Stimulated activated CD8-positive, alpha-beta memory T cell treated with anti-CD3 and anti-CD28 coated beads, Interleukin-7, amount 100 ng/mL, for 4 hours (primary cell): ENCODE results near the gene ISY1.

Source experiments
- DNase-seq, 2 donors: peaks; one replicate each; pipeline ENCODE4 v3.0.0-alpha.2; 2020; ENCODE audit warnings: low read depth in 2 of 2

The ISY1 gene

DNA sequence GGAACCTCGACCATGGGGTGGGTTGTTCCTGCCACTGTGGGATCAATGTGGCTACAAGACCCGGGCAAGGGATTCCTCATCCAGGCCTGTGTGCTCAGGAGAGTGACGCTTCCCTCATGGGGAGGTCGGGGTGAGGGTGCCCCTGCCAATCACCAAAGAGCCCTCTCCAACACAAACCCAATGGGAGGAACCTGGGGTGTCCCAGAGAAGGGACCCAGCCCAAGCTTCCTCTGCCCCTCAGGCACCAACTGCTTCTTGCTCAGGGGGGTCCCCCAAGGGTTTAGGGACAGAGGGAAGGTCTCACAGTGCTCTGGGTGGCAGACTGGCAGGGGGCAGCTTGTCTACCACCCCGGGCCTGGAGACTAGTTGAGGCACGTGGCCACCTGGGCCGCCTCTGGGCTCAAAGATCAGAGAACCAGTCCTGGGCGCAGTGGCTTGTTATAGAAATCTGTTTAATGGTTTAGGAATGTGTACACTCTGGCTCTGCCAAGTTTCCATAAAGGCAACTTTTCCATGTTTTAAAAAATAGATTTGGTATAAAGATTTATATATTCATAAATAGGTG, 73.6 kb downstream of the ISY1 start:
- DNase-seq, result no peak

DNA sequence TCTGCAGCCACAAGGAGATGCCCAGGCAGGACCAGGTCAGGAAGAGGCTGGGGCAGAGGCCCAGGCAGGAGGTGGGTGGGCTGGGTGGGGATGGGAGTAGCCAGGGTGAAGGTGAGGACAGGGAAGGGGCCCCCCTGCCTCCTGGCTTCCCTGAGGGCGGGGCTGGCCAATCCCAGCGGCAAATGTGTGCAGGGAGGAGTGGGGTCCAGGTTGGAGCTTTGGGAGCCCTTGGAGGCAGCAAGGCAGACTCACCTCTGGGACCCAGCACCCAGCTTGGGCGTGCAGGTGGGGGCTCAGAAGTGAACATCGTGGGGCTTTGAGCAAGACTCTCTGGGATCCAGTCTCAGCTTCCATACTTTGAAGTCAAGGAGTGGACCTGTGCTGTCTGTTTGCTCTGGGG, 75.0 kb downstream of the ISY1 start:
- DNase-seq, result no peak

DNA sequence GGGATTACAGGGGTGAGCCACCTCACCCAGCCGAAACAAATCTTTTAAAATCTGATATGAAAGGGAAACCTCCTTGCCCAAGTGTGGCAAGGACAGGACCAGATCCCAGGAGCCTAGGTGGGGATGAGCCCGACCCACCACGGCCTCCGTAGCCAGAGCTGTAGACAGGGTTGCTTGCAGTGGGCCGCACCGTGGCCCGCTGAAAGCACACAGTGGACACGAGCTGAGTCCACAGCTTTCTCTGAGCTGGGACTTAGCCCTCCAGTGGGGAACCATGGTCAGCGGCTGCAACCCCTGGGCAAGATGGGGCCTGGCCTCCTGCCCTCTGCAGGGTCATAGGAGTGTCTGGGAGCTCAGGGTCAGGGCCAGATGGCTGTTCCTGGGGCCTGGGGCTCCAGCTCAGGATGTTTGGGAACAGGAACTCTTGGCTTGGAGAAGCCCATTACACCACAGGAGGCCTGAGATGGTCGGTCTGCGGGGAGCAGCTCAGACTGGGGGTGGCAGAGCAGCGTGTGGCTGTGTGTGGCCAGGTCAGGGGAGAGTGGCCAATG, 75.6 kb downstream of the ISY1 start:
- DNase-seq, result no peak

DNA sequence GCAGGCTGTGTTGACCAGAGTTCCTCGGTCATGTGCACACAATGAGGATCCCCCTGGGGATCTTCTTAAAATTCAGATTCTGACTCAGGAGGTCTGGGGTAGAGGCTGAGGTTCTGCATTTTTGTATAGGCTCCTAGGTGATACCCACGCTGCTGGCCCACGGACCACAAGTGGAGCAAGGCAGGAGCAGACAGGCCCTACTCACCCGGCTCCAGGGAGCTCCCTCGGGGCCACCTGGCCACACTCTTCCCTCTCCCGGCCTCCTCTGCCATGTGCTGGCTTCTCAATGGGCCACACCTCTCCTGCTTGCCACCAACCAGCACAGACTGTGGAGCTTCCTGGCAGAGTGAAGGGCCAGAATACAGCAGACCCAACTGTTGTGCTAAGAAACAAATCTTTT, 76.4 kb downstream of the ISY1 start:
- DNase-seq, result no peak

DNA sequence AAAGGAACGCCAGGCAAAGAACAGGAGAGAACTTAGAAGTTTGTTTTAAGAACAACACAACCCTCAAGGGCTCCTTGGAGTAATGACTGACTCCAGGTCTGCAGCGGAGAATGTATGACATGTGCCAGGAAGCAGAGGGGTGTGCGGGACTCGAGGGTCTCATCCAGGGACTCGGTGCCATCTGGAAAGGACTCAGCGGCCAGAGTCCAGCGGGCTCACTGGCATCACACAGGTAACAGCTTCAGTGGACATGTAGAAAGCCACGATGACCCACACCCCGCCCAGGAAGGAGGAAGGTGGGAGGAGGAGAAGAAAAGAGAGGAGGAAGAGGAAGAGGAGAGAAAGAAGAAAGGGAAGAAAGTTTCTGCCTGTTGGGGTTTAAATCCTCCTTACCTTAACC, 78.8 kb downstream of the ISY1 start:
- no peak for DNase-seq

DNA sequence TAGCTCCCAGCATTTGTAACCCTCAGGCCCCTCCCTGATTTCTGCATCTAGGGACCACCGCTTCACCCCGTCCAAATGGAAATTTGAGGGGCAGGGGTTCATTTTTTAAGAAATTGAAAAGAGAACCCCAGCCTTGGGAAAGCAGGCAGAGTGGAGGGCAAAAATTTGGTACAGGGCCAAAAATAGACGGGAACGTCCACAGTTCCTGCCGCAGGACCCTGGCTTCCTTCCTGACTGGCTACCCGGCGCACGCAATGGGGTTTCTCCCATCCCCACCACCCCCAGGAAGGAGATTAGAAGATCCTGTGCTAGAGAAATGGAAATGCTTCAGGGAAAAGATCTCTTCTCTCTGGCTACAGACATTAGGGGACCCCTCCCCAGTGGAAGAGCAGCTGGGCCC, 79.4 kb downstream of the ISY1 start:
- DNase-seq, result no peak

DNA sequence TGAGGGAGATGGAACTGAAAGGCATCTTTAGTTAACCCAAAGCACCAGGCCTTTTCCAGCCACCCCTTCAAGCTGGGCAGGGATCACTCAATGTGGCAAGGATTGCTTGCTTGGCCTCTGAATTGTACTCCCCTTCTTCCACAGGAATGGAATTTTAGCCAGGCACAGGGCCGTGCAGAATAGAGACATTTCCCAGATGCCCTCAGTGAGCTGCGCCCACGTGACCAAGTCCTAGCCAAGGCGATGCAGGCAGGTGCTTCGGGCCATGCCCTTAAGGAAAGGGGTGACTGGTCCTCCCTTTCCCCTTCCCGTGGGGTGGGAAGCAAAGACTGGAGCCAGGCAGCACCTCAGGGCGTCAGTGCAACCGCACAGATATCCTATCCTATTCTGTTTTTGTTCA, 82.4 kb downstream of the ISY1 start:
- DNase-seq, result no peak
